Left ventricle myocardium inferior (tissue), 1 donor: Measurements from ENCODE around the gene RAP1GAP. TPM values are rescaled to one million over a fixed set of nuclear protein-coding genes. Genes with fewer than 3 reads are reported as not detected.

Experiments used
- DNase-seq: peaks from one replicate; pipeline ENCODE4 v3.0.0-alpha.2; 2020
- H3K27ac ChIP-seq: fragments of 200-600 bp; replicated peaks from 2 replicates; pipeline ENCODE4 v1.8.0; 2021
- H3K27me3 ChIP-seq: fragments of 200-600 bp; 2 replicates; pipeline ENCODE4 v1.8.0; 2021; ENCODE audit warnings: low read depth
- H3K36me3 ChIP-seq: fragments of 200-600 bp; 2 replicates; pipeline ENCODE4 v1.8.0; 2021
- H3K4me1 ChIP-seq: fragments of 200-600 bp; 2 replicates; pipeline ENCODE4 v1.8.0; 2021
- H3K4me3 ChIP-seq: fragments of 200-600 bp; 2 replicates; pipeline ENCODE4 v1.8.0; 2021; ENCODE audit warnings: mild to moderate bottlenecking, moderate library complexity
- H3K9me3 ChIP-seq: fragments of 200-600 bp; replicated peaks from 2 replicates; pipeline ENCODE4 v1.8.0; 2021
- intact Hi-C: fragments of 100-400 bp; cut with micrococcal nuclease; formaldehyde crosslinking; loops from one replicate; pipeline ENCODE4 v1.11.0; 2022
- total RNA-seq: library from RNA; stranded (reverse); fragmentation: NEBNext Ultra II Directional; extraction: Animal tissue kit (Norgen Biotek cat#: 25700); gene quantifications from one replicate; pipeline ENCODE4 v1.2.1, GENCODE V29; 2021
- TF ChIP-seq, protein P1 (sequence below): fragments of 200-600 bp; IDR thresholded peaks from 2 replicates; pipeline ENCODE4 v1.8.0; 2021; ENCODE audit warnings: antibody characterized with exemption, mild to moderate bottlenecking, borderline replicate concordance
- donor health status: DM: no; HTN: yes; CAD: no; lungs with severe emphysema.

The RAP1GAP gene
- total RNA-seq, 1 donor from 2014 or later, result 6.2 TPM

DNA sequence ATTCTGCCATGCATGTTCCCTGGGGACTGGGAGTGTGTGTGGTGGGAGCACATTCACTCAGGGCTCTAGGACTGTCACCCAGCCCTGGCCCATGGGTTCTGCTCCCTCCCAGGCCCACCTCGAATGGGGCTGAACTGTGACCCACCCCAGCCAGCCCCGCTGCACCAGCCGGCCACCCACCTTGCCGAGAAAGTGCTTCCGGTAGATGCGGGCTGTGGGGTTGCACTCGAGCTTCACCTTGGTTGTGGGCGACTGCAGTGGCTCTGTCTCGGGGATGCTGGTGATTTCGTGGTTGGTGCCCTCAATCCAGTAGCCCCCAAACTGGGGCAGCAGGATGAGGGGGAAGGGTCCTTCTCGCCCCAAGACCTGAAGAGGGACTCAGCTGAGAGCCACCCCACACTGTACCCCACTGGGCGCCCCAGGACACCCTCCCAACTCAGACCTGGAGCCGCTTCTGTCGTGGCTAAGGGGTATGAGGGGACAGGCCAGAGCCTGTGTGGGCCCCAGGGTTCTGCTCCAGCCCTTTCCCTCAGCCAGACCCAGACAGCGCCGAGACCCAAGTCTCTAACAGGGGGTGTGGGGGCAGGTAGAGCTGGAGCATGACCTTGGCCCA lies 51.9 kb downstream of the RAP1GAP start:
- no peak overlapping the region for H3K27ac ChIP-seq
- H3K4me3 ChIP-seq, result no peak overlapping the region
- intact Hi-C loops, result no loop called here
- no peak for DNase-seq
- no peaks in the 10 kb centered on the region for H3K9me3 ChIP-seq
- H3K4me1 ChIP-seq, result peaks cover 27% of the 10 kb centered on the region
- no peaks in the 10 kb centered on the region for H3K36me3 ChIP-seq
- TF ChIP-seq, protein P1, sequence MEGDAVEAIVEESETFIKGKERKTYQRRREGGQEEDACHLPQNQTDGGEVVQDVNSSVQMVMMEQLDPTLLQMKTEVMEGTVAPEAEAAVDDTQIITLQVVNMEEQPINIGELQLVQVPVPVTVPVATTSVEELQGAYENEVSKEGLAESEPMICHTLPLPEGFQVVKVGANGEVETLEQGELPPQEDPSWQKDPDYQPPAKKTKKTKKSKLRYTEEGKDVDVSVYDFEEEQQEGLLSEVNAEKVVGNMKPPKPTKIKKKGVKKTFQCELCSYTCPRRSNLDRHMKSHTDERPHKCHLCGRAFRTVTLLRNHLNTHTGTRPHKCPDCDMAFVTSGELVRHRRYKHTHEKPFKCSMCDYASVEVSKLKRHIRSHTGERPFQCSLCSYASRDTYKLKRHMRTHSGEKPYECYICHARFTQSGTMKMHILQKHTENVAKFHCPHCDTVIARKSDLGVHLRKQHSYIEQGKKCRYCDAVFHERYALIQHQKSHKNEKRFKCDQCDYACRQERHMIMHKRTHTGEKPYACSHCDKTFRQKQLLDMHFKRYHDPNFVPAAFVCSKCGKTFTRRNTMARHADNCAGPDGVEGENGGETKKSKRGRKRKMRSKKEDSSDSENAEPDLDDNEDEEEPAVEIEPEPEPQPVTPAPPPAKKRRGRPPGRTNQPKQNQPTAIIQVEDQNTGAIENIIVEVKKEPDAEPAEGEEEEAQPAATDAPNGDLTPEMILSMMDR, result no peak
- peaks cover 39% of the 10 kb centered on the region for H3K27me3 ChIP-seq

DNA sequence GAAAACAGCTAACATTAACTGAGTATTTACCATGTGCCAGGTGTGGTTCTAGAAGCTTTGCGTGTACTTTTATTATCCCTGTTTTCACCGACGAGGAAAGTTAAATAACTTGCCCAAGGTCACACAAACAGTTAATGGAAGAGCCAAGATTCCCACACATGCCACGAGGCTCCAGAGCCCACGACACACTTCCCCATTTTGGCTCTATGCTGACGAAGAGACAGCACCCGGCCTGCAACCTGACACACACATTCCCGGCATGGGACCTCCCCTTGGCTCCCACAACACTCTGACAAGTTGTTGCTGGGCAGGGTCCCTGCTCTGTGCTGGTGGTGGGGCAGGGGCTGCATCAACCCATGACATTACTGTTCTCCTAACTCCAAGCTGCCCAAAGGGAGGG lies 52.8 kb downstream of the RAP1GAP start:
- Histone ChIP-seq H3K4me1 (peaks cover 22% of the 10 kb centered on the region), H3K9me3 (no peaks in the 10 kb centered on the region), H3K27me3 (peaks cover 31% of the 10 kb centered on the region), H3K36me3 (no peaks in the 10 kb centered on the region), H3K4me3 (no peak overlapping the region), H3K27ac (no peak overlapping the region)
- no peak for DNase-seq
- intact Hi-C loops, result no loop called here
- TF ChIP-seq, protein P1, result no peak

DNA sequence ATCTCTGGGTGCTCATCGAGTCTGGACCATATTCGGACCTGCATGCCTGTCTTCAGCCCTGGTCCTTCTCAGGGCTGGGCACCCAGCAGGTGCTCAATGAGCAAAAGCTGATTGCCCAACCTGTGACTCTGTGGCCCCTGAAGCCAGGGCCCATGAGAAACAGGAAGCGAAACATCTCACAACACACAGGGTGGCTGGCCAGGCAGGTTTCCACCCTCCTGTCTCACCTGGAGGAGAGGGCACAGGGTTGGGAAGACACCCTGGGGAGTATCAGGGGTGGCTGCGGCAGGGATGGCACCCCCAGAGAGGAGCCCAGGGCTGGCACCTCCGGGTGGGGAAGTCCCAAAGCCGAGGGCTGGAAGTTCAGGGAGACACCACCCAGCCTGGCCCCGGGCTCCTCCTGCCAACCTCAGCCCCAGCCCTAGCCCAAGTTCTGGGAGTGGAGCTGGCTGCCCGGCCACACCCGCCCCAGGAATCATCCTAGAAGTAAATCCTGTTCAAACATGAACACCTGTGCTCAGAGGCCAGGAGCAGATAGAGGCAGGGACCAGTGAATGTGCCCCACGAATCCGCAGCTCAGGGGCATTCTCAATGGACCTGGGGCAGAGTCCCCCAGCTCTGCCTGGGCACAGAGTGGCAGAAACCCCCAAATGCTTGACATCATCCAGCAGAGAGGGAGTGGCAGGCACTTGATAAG lies 54.6 kb downstream of the RAP1GAP start:
- Histone ChIP-seq H3K36me3 (no peaks in the 10 kb centered on the region), H3K27me3 (peaks cover 13% of the 10 kb centered on the region), H3K4me3 (no peak overlapping the region), H3K4me1 (peaks cover 6% of the 10 kb centered on the region), H3K27ac (no peak overlapping the region), H3K9me3 (no peaks in the 10 kb centered on the region)
- intact Hi-C loops, result no loop called here
- TF ChIP-seq, protein P1, result no peak
- no peak for DNase-seq

DNA sequence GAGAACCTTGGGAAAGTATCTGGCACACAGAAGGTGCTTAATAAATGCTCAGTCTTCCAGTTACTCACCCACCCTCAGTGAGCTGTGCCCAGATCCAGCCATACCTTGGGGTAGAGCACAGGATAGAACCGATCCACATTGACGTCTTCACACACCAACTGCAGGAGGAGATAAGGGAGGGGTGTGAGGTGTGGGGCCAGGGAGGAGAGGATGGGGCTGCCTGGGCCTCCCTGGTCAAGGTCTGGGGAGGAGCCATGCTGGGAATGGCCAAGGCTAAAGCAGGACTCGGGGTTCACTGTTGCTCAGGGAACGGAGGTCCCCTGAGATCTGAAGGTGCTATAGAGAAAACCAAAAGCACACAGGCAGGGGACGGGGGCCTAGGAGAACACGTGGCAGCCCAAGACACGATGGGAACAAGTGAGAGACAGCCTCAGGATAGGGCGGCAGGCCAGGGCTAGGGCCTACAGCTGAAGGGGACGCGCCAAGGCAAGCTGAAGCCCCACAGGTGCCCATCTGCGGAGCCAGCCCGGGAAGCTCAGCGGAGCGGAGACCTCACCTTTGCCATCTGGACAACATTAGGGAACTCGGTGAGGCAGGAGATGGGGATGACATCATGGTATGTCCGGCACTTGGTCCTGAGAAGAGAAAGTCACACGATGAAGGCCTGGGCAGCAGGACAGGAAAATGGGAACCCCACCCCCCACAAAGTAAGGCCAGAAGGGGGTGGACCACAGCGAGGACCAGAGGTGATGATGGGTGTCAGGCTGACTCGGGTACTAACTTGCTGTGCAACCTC lies 55.9 kb downstream of the RAP1GAP start:
- Histone ChIP-seq H3K4me3 (no peak overlapping the region), H3K9me3 (no peaks in the 10 kb centered on the region), H3K4me1 (no peaks in the 10 kb centered on the region), H3K36me3 (no peaks in the 10 kb centered on the region), H3K27ac (no peak overlapping the region), H3K27me3 (no peaks in the 10 kb centered on the region)
- intact Hi-C loops, result no loop called here
- DNase-seq, result no peak
- TF ChIP-seq, protein P1, result no peak

DNA sequence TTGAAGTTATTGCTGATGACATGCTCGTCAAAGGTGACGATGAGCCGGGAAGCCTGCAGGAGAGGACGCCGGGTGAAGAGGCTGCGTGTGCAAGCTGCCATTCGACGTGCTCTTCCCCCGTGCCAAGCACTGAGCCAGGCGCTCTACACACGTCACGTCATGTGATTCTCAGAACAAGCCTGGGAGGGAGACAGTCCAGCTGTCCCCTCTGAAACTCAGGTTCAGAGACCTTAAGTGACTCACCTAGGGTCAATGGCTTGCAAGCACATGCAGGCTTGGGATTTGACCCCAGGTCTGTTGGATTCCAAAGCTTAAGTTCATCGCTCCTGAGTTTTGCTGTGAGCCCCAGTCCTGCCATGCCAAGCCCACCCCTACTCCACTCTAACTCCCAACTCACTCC lies 57.1 kb downstream of the RAP1GAP start:
- Histone ChIP-seq H3K4me3 (no peak overlapping the region), H3K27me3 (no peaks in the 10 kb centered on the region), H3K27ac (no peak overlapping the region), H3K4me1 (no peaks in the 10 kb centered on the region), H3K9me3 (no peaks in the 10 kb centered on the region), H3K36me3 (no peaks in the 10 kb centered on the region)
- DNase-seq, result no peak
- TF ChIP-seq, protein P1, result no peak
- intact Hi-C loops, result no loop called here
